Activated gamma-delta T cell treated with Interleukin-2 at 50 U/mL for 16 hours (primary cell): Measurements from ENCODE around the gene CLEC3B.
"Not testable (repeated sequence)": the region's sequence is repeated elsewhere in the genome, so short reads cannot be mapped to it uniquely, and the experiment has no call there.

Experiments used
- DNase-seq: peaks from one replicate; pipeline ENCODE4 v3.0.0-alpha.2; 2020

CLEC3B gene, protein sequence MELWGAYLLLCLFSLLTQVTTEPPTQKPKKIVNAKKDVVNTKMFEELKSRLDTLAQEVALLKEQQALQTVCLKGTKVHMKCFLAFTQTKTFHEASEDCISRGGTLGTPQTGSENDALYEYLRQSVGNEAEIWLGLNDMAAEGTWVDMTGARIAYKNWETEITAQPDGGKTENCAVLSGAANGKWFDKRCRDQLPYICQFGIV

DNA sequence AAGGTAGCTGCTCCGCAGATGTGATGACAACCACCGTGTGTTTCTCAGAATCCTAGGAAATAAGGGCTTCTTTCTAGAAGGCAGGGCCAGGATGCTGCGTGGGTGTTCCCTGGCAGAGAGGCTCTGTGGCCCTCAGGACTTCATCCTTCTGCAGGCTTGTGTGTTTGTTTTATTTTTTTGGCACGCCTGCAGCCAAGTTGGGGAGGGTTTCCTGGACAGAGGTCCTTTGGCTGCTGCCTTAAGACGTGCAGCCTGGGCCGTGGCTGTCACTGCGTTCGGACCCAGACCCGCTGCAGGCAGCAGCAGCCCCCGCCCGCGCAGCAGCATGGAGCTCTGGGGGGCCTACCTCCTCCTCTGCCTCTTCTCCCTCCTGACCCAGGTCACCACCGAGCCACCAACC lies at the start of gene CLEC3B:
CLEC3B (plus strand) TSS at position 266 of the 400 bp plus-strand sequence; CDS start at position 326, 60 bp downstream.
- no peak for DNase-seq

DNA sequence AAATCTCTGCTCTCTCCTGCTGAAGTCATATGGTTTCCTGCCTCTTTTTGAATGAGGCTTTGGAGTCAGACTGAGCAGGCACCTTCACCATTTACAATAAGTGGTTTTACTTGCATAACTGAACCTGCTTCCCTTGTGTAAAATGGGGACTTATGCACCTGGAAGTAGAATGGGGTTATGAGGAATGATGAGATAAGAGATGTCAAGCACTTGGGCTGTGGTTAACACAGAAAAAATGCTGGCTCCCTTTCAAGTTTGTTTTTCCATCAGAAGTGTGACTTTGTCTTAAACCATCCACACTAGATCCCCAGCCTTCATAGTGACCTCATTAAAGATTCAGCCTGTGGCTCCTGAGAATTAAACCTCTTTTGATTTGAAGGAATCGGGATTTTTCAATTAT lies 44.9 kb upstream of the CLEC3B start:
- no peak for DNase-seq

DNA sequence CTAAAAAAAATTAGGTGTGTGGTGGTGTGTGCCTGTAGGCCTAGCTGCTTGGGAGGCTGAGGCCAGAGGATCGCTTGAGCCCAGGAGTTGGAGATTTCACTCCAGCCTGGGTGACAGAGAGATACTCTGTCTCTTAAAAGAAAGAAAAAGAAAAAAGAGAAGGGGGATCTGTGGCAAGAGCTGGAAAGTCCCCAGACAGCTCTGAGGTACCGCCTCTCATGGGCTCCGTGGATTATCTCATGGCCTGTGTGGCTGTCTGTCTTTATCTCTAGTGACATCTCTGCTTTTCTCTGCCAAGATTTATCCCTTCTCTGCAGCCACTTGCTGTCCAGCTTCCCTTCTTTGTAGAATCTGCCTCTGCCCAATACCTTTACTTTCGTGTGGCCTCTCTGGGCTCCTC lies 44.4 kb upstream of the CLEC3B start:
- DNase-seq: no peak

DNA sequence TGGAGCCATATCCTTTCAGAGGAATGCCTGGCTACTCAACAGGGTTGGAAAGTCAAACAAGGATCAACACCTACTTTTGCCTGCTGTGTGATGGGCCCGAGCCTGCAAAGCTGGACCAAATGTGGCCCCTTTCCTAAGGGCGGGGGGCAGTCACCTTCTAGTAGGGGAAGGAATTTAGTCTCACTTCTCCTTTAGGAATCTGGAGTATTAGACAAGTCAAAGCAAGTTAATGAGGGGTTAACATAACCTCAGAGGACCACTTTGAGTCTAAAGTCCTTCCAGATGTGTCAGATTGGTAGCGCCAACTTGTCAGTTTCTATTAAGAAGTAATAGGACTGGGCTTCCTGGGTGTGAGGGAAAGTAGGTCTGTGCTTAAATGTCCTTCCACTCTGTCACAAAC lies 43.3 kb upstream of the CLEC3B start:
- DNase-seq: no peak

DNA sequence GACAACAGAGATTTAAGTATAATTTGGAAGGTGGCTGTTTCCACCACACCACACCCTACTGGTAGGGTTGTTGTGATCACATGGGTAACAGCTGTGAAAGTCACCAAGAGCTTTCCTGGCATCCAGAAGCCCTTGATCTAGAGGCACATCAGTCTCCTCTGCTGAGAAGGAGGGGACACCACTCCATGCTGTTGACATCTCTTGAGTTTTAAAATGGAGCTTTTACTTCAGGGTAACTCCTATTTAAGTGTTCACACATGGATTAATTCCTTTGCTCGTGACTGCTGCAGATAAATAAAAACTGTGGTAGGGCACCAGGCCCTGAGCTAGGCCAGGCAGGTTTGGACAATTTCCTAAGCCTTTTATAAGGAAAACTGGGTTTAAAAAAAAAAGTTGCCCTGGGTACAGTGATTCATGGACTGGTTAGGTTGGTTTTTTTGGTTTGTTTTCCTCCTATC lies 42.6 kb upstream of the CLEC3B start:
- DNase-seq: no peak

DNA sequence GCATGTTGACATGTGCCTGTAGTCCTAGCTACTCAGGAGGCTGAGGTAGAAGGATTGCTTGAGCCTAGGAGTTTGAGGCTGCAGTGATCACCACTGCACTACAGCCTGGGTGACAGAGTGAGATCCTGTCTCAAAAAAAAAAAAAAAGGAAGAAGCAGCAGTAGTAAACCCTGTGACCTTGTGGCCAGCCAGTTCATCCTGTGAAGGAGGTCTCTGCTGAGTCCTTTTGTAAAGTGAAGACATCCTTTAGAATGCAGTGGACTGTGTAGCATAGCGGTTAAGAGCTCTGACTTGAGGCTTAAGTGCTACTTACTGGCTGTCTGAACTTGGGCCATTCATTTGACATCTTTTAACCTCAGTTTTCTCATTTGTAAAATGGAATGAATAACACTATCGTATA lies 41.8 kb upstream of the CLEC3B start:
- DNase-seq: no peak

DNA sequence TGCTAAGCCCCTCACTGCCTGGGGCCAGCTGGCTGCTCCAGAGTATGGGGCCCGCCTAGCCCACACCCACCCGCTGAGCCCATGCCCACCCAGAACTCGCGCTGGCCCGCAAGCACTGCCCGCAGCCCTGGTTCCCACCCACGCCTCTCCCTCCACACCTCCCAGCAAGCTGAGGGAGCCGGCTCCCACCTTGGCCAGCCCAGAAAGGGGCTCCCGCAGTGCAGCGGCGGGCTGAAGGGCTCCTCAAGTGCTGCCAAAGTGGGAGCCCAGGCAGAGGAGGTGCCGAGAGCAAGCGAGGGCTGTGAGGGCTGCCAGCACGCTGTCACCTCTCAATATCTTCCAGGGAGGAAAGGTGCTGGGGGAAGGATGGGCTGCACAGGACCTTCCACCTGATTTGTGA lies 39.8 kb upstream of the CLEC3B start:
- not testable (repeated sequence) for DNase-seq

DNA sequence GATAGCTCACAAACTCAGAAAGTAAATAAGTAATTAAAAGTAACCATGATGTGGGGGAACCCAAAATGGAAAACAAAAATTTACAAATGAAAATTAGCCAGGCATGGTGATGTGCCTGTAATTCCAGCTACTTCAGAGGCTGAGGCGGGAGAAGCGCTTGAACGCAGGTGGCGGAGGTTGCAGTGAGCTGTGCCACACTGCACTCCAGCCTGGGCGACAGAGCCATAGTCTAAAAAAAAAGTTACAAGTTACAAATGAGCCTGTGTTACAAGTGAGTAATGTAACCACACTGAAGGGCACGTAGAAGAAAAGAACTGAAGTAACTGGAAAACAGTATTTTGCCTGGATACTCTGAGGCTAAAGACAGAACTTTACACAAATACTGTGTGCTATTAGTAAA lies 38.8 kb upstream of the CLEC3B start:
- no peak for DNase-seq

DNA sequence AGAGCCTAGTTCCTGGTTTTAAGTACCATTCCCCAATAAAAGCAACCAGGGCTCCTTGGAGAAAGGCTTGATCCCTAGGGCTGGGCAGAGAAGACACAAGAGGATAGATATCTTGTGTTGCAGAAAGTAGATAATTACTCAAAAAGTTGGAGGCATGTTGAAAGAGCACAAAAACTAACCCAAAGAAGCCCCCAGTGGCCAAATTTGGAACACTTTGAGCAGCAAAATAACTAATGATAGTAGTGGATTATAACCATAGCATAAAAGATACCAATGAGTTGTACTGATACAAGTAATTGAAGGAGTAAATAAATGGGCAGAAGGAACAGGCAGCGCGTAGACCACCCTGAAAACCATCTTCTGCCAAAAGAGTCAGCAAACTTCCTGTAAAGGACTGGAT lies 38.0 kb upstream of the CLEC3B start:
- DNase-seq: no peak

DNA sequence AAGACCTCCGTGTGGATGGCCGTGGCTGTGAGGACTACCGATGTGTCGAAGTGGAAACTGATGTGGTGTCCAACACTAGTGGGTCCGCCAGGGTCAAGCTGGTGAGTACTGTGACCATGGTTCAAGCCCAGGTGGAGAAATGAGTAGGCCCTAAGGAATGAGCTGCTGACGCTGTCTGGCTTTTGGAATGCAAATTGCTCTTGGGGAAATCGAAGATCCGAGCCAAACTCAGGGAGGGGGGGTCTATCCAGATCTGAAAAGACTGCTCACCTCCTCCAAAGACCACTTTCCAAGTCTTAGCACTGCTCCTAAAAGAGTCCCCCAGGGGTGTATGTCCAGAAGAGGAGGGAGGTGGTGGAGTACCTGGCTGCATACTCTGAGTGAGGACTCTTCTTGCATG lies 37.0 kb upstream of the CLEC3B start:
- no peak for DNase-seq

DNA sequence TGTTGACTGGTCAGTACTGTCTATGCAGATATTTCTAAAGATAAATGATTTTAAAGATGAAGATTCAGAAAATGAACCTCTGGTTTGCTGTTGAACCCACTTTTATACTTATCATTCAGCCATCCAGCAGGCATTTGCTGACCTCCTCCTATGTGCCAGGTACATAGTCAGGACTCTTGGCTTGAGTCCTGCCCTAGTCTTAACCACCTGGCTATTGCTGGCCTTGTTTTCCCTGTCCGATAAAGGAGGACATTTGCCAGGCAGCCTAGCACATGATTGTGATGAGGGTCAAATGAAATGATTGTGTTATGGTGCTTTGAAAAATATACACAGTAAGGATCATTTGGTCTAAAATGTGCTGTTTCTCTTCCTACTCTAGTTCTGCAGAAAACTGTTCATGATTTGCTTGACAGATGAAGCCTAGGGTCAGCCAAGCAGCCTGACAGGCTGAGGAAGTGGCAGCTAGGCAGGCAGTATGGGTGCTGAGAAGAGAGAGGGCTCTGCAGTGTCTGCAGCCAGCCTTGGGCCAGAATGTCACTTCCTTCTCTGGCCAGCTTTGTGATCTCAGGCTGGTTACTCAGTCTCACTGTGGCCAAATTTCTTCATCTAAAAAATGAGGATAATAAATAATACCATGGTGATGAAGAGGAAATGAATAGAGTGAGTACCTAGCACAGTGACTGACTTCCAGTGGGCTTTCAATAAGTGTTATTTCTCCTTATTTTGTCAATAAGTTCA lies 36.3 kb upstream of the CLEC3B start:
- no peak for DNase-seq

DNA sequence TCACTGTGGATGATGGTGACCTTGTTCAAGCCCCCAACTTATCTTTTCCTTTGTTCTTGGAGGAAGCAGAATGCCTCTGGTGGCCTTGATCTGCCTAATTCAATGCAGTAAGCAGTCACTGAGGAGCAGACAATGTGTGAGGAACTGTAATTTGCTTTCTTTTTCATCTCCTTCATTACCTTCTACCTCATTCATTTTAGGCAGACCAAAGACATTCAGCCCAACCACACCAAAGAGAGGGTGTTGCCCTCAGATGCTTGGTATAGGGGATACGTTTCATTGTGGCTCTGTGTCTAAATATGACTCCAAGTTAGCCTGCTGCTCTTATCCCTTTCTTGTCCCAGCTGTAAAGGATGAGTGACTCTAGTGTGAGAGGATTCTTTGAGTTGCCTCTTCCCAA lies 34.8 kb upstream of the CLEC3B start:
- no peak for DNase-seq

DNA sequence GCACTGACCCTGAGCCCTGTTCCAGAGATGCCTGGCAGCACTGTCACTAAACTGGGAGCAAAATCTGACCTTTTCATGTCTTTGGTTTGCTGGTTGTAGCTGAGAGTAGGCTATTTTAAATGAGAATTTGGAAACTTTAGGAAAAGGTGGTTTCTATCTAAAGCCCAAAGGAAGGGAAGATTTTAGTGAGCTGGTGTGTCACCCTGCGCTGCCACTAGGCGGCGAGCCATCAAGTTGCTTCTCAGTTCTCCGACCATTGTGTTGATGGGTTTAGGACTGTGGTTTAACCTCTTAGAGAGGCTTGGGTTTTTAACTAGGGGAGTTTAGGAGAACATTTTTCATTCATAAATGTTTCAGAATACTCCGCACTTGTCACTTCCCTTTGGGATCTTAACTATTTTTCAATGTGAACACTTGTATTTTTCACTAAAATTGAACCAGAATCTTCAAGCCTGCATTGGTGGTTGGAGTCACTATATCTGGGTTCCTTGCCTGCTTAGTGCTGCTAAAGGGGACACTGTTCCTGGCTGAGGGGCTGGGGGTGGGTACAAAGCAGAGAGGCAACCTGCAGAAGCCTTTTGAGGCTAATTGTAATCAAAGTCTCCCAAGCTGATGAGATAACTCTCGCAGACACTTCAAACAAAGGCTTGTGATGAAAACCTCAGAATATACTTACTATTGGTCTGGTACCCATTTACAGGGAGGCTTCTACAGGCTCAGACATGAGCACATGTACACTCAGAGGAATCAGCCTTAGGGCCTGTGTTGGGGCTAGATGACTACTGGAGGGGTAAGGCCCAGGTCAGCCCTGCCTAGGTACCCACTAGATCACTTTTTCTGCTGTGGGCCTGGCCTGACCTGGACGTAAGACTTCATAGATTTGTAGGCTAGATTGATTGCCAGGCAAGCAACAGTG lies 33.3 kb upstream of the CLEC3B start:
- no peak for DNase-seq

DNA sequence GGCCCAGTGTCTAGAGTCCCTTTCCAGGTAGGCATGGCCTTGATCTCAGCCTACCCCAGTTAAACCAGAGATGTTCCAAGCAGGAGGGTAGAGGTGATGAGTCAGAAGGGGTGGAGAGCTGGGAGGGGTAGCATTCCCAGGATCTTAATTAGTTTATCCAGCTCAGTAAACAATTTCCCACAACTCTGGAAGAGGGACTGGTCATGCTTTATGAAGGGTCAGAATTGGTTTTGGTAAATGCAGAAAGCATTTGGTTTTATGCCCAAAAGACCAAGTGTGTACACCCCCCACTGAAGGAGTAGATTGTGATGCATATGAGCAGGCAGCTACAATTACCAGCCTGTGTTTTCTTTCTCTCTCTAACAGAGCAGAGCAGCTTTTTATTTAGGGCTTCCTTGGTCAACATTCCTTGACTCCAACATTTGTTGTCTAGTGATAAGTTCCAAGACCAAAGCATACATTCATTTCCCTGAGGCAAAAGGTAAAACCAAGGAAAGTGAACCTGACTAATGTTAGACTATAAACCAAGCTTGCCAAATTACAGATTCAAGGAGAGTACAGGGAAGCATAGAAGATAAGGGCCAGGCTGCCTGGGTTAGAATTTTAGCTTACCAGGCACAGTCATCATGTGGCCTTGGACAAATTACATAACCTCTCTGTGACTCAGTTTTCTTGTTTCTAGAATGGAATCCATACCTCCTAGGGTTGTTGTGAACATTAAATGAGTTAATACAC lies 32.5 kb upstream of the CLEC3B start:
- no peak for DNase-seq

DNA sequence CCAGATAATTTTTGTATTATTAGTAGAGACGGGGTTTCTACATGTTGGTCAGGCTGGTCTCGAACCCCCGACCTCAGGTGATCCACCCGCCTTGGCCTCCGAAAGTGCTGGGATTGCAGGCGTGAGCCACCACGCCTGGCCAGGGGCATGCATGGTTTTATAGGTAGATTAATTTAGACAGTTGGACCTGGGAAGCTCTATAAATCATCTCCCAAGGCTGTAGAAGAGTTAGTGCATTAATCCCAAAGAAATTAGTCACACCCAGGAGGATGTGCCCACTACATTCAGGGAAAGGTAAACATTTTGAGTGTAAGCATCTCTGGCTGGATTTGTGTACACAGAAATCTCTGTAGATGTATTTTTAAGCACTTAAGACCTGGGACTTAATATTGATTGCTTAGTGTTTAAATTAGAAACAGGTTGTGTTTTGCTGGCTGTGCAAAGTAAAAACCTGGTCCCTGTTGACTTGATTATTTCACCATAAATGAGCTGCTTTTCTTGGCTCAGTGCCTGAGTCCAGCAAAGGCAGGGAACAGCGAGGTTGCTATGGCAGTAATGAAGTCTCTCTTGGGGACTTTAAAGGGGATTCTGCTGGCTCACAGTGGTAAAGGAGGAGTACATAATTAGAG lies 30.8 kb upstream of the CLEC3B start:
- DNase-seq: no peak

DNA sequence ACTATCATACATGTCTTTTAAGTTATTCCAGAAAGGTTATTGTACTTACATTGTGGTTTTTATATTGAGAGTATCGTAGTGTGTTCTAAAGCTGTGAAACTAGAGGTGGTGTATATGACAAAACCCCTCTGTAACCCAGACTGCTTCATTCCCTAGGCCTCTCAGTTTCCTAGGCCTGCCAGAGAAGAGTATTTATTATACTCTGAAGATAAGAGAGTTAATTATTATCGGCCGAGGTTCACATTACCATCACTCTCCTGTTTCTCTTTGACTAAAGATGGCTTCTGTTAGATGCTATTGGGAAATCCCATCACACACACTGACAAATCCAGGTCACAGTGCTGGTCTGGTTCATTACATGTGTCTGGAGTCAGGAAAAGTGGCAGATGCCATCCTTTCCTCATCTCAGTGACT lies 29.5 kb upstream of the CLEC3B start:
- no peak for DNase-seq

DNA sequence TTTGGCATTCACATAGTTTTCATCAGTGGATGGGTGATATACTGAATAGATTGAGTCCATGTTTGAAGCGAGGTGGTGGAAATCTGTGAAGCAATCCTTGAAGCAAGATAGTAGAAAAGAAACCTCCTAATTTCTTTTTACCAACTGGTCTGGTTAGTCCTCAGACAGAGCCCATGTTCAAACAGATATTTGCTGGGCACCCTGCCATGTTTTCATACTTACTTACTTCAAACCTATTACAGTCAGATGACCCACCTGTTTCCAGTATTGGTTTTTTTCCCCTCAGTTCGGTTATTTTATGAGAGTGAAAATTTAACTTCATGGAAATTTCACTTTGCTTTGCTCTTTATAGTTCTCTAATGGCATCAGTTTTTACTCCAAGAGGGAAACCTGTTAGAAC lies 26.3 kb upstream of the CLEC3B start:
- DNase-seq: no peak

DNA sequence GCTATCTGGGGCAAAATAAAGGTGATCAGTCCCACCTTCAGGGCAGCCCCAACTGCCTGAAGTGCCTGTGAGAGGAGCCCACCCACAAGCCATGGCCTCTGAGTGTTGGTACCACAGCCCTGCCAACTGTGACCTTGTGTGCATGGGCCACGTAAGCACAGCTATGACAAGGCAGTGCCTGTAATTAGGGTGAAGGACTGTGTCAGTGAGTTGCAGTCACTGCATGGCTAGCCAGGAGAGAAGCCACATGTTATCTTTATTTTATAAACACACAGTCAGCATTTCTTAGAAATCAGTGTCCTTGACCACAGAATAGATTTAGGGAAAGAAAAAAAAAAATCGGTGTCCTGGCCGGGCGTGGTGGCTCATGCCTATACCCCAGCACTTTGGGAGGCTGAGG lies 25.3 kb upstream of the CLEC3B start:
- no peak for DNase-seq

DNA sequence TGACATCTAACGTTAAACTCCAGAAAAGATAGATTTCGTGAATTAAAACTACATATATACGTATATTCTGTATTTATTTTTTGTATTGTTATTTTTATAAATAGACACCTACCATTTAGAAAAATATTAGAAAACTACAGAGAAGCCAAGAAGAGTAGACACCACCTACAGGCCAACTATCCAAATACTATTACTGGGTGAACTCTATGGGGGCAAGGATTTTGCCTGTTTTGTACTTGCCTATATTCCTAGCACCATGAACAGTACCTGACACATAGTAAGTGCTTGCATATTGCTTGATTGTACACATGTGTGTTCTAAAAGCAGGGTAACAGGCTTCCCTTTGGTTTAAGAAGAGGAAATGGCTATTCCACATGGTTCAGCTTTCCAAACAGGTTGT lies 24.4 kb upstream of the CLEC3B start:
- DNase-seq: no peak

DNA sequence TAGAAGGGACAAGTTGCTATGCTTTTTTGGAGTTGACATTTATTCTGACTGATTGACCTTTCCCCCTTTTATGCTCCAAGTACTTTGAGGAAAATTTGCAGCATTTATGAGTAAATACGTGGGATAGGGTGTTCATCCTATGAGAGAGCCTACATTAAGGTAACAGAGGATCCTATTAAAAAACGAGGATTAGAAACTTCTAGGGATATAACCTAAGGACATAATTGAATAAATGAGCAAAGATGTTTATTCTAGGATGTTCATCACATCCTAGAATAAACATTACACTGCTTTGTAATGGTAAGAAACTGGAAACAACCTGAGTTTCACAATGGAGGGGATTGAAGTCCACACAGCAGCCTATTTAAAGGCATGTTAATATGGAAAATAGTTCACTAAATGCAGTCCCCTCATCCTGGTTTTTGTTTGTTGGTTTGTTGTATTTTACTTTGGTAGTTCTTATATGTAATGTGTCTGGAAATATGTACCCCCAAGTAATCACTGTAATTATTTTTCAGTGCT lies 23.9 kb upstream of the CLEC3B start:
- no peak for DNase-seq

DNA sequence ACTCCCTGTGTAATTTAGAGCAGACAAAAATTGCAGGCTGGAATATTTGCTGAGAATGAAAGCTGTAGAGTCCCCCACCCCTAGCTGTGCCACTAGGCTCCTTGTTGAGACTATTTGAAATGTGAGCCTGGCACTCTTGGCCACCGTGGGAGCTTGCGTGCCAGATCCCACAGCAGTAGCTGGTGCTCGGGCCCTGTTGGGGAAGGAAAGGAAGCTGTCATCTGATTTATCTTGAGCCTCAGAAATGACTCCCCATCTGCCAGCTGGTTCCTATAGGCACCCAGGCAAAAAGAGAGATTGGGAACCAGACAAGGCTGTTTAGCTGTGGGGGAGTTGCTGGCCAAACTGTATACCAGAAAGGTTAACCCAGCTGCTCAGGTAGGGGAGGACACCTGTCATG lies 23.4 kb upstream of the CLEC3B start:
- DNase-seq: no peak

DNA sequence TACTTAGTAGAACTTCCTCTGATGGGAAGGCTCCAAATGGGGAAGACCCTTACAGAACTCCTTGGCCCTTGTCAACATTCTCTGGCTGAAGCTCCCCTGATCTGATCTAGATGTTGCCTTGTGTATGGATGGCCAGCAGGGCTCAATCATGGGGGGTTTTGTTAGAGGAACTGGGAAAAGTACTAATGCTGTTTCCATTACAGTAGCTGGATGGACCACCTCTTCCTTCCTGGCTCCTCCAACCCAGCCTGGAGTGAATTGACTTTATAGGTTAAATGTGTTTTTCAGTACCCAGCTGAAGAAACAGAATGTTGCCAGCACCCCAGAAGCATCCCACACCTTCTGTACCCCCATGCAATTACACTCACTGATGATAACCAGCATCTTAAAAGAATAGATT lies 22.7 kb upstream of the CLEC3B start:
- DNase-seq: no peak
